GM19023 (cell line): ENCODE measurements around the gene ITPR3.
"Not testable (repeated sequence)": the region's sequence is repeated elsewhere in the genome, so short reads cannot be mapped to it uniquely, and the experiment has no call there.

ENCODE experiments used
- ATAC-seq: cut with Tn5 transposase; IDR thresholded peaks from one replicate; pipeline ENCODE4 v1.9.1; 2021; ENCODE audit warnings: mild to moderate bottlenecking, moderate library complexity; ENCODE audit not compliant: unreplicated experiment

ITPR3 gene

DNA sequence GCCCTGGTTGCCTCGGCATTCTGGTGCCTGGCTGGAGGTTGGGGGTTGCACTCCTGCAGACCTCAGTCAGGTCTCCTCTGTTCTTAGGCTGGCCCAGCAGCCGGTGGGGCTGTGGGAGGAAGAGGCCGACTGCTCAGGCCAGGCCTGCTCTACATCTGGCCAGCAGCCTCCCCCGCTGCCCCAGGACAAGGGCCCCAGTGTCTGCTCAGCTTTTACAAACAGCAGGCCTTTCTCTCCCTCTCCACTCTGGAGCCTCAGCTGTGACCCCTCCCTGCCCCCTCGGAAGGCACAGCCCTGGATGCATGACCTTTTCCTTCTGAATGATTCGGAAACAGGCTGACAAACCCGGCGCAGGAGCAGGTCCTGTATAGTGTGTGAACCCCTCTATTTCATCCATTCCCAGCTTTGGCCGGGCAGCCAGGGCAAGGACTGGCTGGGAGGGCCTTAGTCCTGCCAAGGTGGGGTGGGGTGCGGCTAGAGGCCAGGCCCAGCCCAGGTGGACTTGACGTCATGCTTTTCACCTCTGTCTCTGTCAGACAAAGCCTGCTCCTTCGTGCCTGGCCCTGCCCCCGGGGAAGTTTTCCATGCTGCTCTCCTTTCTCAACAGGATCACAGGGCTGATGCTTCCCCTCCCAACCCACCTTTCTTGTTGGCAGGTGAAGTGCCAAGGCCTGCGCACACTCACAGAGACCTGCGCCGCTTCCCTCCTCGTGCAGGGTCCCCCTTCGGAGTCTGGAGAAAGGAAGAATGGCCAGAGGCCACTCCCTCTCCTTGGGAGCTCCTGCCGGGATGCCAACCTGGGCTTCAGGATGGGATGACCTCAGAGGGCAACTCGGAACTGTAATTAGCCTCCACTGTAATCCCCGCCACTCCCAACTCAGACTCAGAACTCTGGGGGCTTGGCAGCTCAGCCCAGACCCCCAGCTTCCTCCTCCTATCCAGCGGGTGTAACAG is 10.1 kb upstream of the ITPR3 start:
- no peak for ATAC-seq

DNA sequence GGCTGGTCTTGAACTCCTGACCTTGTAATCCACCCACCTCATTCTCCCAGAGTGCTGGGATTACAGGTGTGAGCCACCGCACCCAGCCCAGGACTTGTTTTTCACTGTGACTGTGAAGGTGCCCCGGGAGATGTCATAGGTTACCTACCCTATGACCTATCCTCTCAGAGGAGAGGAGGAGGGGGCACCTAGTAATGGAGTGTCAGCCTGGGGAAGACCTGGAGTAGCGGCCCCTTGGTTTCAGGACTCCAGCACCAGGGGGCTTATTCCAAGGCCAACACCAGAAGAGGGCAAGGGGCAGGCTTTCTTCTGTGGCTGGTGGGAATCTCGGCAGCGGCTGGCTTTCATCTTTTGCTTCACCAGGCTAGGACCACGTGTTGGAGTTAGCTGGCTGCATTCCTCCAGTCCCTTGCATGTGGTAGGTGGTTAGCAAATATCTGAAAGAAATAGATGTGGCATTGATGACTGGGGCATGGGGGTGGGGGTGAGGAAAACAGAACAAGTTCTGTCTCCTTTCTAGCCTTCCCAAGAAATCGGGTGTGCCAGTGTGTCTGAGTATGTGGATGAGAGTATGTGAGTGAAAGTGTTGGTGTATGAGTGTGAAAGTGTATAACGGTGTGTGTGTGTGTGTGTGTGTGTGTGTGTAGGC is 7.9 kb upstream of the ITPR3 start:
- no peak for ATAC-seq

- no peak for ATAC-seq
These were observed 7.3 kb upstream of the ITPR3 start for GRCh38 chr6:33613795-33614168.

GRCh38 chr6:33616113-33616512 is 5.0 kb upstream of the ITPR3 start:
- ATAC-seq = no peak

DNA sequence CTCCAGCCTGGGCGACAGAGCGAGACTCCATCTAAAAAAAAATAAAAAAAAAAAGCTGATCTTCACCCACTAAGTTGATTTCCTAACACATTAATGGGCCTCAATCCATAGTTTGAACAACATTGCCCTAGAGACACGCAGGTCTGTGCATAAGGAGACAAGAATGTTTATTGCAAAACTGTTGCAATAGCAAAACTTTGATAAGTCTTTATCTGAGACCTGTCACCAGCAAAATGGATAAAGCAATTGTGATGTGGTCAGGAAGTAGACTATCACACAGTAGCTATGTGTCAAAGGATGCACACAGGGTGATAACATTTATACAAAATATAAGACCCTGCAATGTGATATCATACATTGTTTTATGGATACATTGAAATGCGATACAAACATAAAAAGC is 4.2 kb upstream of the ITPR3 start:
- no peak for ATAC-seq

DNA sequence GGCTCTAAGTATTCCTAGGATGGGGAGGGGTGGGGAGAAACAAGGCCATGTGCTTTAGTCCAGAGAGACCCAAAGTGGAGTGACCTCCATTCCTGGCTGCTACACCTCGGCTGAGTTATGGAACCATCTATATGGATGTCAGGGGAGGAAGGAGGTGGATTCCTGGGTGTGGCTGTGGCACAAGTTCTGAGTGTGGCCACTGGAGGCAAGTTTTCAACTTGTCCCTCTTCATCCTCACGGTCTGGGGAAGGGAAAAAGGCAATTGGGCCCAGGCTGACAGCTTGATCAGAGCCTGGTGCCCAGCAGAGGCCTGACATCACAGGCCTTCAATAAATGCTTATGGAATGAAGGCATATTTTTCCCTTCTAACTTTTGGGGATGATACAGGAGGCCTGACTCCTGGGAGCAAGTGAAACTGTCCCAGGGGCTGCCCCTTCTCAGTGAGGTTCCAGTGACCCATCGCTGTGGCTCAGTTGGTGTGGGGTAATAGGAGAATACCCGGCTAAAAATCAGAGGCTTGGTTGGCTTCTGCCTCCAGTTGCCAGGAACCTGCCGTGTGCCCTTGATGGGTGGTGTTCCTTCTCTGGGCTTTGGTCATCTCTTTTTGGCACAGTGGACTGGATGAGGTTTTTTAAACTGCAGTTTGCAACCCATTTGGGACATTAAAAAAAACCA is 1.8 kb upstream of the ITPR3 start:
- no peak for ATAC-seq

GRCh38 chr6:33620158-33620855 is 815 bp upstream of the ITPR3 start:
- no peak for ATAC-seq

GRCh38 chr6:33621711-33622388 is 728 bp downstream of the ITPR3 start:
- ATAC-seq = peak; percentile 31

- no peak for ATAC-seq
These were observed 1.6 kb downstream of the ITPR3 start for GRCh38 chr6:33622456-33623431.

DNA sequence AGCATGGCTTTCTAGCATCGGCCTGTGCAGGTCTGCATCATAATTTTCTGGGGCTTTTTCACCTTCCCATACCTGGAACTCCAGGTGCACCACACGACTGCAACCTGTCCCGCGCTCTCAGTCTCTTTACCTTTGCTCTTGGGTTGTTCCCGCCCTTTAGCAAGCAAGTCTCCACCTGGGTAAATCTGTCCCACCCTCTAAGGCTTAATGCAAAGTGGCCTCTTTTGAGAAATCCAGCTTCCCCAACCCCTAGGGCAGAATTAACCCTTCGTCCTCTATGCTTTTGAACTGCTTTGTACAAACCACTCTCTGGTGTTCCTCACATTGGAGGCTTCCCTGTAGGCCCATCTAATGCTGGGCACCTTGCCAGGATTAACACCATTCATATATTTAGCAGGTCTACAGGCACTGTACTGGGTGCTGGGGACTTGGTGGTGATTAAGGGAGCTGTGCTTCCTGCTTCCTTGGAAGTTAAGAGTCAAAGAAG is 2.8 kb downstream of the ITPR3 start:
- ATAC-seq = no peak

GRCh38 chr6:33624856-33625255 is 3.7 kb downstream of the ITPR3 start:
- no peak for ATAC-seq

DNA sequence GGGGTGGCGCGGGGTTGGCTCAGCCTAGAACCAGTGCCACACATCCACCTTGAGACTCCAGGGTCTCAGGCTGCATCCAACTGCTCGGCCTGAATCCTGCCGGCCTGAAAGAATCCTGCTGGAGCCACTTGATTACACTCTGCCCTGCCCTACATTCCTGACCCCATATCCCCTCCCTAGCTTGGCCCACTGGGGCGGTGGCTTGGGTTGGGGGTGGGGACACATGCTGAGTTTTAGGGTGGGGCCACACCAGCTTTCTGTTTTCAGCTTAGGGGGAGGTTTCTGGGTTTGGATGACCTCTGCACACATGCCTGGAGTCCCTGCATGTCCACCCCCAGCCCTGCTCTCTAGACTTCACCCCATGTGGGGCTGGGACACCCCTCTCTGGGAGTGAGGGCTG is 6.8 kb downstream of the ITPR3 start:
- ATAC-seq = no peak

- ATAC-seq = no peak
These were observed 7.4 kb downstream of the ITPR3 start for GRCh38 chr6:33628401-33628964.

GRCh38 chr6:33630014-33630413 is 8.9 kb downstream of the ITPR3 start:
- no peak for ATAC-seq

DNA sequence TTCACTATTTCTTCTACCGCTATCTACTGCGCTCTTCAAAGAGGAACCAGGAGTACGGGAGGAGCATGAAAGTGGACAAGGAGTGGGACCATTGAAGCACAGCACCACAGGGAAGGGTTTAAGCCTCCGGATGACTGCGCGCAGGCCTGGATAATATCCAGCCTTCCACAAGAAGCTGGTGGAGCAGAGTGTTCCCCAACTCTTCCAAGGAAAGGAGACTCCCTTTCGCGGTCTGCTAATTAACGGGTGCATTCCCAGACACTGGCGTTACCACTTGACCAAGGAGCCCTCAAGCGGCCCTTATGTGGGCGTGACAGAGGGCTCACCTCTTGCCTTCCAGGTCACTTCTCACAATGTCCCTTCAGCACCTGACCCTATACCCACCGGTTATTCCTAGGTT is 10.4 kb downstream of the ITPR3 start:
- not testable (repeated sequence) for ATAC-seq

DNA sequence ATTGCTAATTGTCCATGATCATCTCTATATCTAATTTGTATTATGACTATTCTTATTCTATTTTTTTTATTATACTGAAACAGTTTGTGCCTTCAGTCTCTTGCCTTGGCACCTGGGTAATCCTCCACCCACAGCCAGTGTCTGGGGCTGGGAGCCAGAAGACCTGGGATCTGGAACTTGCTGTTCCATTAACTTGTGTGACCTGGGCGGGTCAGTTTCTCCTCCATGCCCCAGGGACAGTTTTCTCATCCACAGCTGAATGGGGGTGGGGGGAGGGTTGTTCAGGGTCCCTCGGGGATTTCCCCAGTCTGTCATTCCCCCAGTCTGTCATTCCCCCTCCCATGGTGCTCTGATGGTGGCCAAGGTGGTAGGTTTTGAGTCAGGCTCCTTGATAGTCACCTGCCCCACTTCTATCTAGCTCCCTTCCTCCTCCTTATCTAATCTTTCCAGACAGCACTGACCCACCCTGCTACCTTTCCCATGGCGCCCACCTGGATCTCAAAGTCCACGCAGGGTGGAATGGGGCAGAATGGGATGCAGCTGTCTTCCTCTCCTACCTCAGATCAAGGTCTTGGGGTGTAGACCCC is 10.9 kb downstream of the ITPR3 start:
- no peak for ATAC-seq

DNA sequence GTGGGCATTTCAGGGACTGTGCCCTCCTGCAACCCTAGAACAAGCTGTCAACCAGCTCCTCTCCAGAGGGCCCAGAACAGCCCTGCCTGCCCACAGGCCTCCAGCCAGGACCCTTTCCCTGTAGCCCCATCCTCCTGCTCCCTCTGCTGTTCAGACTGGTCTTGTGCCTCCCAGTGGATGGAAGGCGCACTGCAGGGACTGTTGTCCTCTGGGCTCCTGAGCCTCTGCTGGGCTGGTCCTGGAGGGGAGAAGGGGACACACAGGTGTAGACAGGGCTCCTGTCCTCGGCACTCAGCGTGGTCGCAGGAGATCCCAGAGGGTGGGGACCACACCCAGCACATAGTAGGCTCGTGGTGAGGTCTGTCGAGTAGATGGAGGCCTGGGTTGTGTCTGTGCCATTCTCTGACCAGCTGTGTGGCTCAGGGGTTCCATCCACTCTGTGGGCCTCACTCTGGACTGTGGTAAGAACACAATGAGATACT is 11.5 kb downstream of the ITPR3 start:
- no peak for ATAC-seq

DNA sequence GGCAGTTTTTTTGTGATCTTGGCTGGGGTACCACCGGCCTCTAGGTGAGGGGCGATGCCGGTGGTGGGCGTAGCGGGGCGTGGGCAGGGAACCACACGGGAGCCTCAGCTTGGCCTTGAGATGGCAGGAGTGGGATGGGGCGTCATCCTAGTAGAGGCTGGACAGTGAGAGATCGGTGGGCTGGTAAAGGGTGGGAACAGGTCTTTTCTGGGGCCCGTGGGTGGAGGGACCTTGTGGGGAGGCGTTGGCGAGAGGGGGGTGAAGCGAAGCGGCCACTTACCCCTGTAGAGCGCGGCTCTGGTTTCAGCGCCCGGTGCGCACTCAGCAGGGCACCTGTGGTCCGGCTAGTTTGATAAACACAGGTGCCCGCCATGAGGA is 12.0 kb downstream of the ITPR3 start:
- no peak for ATAC-seq
